Left renal pelvis (tissue), 4 donors: ENCODE measurements around the gene MIA. TPM values are rescaled to one million over a fixed set of nuclear protein-coding genes. Genes with fewer than 3 reads are reported as not detected.
"Not testable (repeated sequence)": the region's sequence is repeated elsewhere in the genome, so short reads cannot be mapped to it uniquely, and the experiment has no call there.

Experiments used
- DNase-seq, 4 donors: peaks; one replicate each; pipeline ENCODE4 v3.0.0-alpha.2; 2013; ENCODE audit warnings: low read depth in 4 of 4, low spot score in 3 of 4
- polyA plus RNA-seq, 4 donors: library from polyadenylated mRNA; unstranded; fragments of 120-200 nt; gene quantifications; one replicate each; pipeline ENCODE4 v1.2.1, GENCODE V29; 2013; ENCODE audit not compliant: insufficient read length in 4 of 4

The MIA gene
- polyA plus RNA-seq, 4 donors: 0.45 to 2.0 (median 1.7) TPM

DNA sequence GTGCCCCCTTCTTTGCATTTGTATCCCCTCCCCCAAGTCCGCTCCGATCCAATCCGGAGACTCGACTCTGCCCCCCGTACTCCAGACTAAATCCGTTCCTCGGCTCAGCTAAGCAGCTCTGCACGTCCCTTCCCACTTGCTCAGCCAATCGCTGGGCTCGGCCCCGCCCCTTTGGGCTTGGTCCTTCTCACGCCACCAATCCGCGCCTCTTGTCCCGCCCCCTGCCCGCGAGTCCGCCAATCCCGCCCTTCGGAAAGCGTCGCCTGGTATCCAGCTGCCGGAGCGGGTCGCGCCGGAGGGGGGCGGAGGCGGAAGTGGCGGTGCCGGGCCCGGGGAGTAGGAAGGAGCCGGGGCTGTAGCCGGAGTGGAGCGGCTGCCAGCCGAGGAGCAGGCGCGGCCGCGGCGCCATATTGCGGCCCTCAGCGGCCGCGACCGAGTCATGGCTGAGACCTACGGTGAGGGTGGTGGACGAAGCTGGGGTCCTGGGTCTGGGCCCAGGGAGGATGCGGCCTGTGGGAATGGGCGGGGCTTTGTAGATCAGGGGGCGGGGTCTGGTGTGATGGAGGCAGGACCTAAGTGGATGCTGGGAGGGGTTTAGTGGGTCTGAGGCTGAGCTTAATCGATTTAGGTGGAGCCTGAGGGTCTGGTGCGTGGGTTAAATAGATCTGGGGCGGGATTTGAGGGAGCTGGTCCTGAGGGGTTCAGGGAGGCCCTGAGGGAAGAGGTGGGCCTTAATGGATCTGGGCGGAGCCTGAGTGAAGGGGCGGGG, 2.8 kb downstream of the MIA start, which contains the start of gene RAB4B:
Gene RAB4B (plus strand): TSS at position 311 of the 769 bp plus-strand sequence. CDS start 129 bp downstream, at position 440.
- DNase-seq: peak; percentile 98 to 100 (median 99)

GRCh38 chr19:40778706-40779284, 3.5 kb downstream of the MIA start:
- DNase-seq: no peak

DNA sequence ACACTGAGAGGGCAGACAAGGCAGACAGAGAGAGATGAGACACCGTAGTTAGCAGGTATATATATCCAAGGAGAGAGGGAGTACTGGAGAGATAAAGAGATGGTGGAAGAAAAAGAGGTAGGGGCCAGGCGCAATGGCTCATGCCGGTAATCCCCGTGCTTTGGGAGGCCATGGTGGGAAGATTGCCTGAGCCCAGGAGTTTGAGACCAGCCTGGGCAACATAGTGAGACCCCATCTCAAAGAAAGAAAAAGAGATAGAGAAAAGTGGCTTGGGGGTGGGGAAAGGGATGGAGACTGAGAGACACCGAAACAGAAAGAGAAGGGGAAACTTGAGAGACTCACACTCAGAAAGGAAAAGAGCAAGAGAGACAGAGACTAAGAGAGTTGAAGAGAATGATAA, 5.3 kb downstream of the MIA start:
- DNase-seq: no peak

DNA sequence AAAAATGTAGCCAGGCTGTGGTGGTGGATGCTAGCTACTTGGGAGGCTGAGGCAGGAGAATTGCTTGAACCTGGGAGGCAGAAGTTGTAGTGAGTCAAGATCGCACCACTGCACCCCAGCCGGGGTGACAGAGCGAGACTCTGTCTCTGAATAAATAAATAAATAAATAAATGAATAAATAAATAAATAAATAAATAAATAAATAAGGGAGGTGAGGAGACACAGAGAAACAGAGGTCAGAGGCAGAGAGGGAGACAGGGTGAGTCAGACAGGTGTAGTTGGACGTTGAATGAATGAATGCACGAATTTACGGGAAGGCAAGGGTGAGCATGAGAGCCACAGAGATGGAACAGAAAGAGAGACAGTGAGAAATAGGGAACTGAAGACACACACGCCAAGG, 5.8 kb downstream of the MIA start:
- DNase-seq: no peak

DNA sequence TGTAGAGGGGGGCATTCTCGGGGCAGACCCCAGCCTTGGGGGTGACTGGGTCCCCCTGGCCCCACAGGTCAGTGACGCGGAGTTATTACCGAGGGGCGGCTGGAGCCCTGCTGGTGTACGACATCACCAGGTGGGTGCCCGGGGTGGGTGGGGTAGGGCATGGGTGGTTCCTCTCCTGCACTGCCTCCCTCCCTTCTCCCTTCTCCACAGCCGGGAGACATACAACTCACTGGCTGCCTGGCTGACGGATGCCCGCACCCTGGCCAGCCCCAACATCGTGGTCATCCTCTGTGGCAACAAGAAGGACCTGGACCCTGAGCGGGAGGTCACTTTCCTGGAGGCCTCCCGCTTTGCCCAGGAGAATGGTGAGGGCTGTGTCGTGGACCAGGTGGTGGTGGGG, 8.4 kb downstream of the MIA start:
- DNase-seq: no peak

- not testable (repeated sequence) for DNase-seq
These were observed 8.8 kb downstream of the MIA start for GRCh38 chr19:40784146-40784545.

DNA sequence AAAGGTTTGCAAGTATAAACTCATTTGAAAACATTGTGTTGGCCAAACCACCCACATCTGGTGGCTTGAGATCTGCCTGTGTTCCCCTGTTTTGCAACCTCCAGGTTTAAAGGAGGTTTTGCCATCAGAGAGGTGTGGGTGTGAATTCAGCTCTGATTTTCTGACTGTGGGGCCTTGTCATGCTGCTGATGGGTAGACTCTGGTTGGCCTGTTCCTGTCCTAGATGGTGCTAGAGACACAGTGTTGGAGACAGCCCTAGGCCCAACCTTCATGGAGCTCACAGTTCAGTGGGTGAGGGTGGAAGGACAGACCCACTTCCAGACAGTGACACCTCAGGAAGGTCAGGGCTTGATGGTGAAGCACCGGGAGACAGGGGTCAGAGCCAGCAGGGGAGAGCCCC, 10.2 kb downstream of the MIA start:
- no peak for DNase-seq

- no peak for DNase-seq
These were observed 11.0 kb downstream of the MIA start for GRCh38 chr19:40786060-40787037.

GRCh38 chr19:40791349-40791748, 16.0 kb downstream of the MIA start:
- no peak for DNase-seq

GRCh38 chr19:40791996-40792395, 16.7 kb downstream of the MIA start:
- no peak for DNase-seq

DNA sequence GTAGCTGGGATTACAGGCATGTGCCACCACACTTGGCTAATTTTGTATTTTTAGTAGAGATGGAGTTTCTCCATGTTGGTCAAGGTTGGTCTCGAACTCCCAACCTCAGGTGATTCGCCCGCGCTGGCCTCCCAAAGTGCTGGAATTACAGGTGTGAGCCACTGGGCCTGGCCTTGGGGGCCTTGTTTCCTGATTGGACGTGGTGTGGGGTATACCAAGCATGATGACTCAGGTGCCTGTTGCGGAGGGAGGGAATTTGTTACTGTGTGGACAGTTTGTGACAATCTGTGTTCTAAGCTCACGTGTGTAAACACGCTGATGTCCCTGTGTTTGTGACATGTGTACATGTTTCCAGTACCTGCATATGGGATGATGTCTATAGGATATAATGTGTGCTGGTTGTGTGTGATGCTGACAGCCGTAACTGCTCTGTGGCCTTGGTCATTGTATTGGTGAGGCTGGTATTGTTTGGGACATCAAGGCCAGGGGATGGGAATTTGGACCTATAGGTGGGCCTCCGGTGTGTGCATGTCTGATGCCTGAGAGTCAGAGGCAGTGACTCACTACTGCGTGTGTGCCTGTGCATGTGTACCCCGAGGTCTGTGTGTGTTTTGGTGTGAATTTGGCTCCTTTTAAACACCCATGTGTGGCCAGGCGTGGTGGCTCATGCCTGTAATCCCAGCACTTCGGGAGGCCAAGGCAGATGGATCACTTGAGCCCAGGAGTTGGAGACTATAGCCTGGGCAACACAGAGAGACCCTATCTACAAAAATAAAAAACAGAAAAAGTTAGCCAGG, 22.0 kb downstream of the MIA start:
- no peak for DNase-seq

- DNase-seq: no peak
These were observed 22.8 kb downstream of the MIA start for GRCh38 chr19:40797963-40798682.

GRCh38 chr19:40798683-40799557, 23.6 kb downstream of the MIA start, which contains the start of gene EGLN2:
TSS of gene EGLN2 (plus strand) at chr19:40799191. CDS start at chr19:40800573, 1,382 bp downstream.
- DNase-seq: peak; percentile 99 to 100 (median 100)

DNA sequence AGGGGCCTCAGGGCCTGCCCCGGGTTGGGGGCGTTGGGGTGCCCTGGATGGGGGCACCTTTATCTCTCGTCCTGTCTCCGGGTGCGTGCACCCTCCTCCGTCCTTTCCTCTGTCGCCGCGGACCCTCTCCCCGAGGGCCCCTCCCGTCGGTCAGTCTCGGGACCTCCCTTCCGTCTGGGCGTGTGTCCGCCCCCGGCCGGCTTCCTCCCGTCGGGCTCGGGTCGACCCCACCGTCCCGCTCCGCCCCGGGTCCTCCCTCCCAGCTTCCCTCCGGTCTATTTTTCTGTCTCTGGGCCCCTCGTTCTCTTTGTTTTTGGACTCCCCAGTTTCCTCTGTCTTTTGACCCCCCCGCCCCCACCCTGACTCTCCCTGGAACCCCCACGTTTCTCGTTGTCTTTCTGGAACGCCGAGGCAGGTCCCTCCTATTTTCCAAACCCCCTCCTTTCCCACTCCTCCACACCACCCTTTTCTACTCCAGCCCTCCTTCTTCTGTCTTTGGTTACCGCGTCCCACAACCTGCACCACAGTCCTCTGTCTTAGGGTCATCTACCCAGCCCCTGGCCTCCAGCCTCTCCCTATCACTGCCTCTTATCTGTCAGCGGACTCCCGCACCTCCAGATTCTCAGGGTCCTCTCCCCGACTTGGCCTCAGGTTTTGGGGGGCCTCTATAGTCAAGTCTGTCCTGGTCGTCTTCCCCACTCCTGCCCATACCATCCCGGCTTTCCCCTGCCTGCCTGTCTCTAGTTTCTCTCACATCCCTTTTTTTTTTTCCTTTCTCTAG, 24.4 kb downstream of the MIA start:
- DNase-seq: no peak

DNA sequence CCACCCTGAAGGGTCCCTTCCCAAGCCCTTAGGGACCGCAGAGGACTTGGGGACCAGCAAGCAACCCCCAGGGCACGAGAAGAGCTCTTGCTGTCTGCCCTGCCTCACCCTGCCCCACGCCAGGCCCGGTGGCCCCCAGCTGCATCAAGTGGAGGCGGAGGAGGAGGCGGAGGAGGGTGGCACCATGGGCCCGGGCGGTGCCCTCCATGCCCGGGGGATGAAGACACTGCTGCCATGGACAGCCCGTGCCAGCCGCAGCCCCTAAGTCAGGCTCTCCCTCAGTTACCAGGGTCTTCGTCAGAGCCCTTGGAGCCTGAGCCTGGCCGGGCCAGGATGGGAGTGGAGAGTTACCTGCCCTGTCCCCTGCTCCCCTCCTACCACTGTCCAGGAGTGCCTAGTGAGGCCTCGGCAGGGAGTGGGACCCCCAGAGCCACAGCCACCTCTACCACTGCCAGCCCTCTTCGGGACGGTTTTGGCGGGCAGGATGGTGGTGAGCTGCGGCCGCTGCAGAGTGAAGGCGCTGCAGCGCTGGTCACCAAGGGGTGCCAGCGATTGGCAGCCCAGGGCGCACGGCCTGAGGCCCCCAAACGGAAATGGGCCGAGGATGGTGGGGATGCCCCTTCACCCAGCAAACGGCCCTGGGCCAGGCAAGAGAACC, 25.1 kb downstream of the MIA start:
- no peak for DNase-seq

- no peak for DNase-seq
These were observed 25.7 kb downstream of the MIA start for GRCh38 chr19:40800997-40801377.
